Fibroblast of gingiva (primary cell): Measurements from ENCODE around the gene UTF1.

Source experiments
- DNase-seq: peaks from one replicate; pipeline ENCODE4 v3.0.0-alpha.2; 2011; ENCODE audit warnings: low read depth

Gene UTF1

GRCh38 chr10:133279326-133280226 lies 49.6 kb downstream of the UTF1 start:
- DNase-seq = no peak

GRCh38 chr10:133280391-133281059 lies 50.5 kb downstream of the UTF1 start:
- DNase-seq = no peak

GRCh38 chr10:133281084-133281483 lies 51.1 kb downstream of the UTF1 start:
- DNase-seq = no peak
